Neutrophil (primary cell): ENCODE measurements around the gene MYBPH.

Source experiments
- H3K27ac ChIP-seq: fragments of 200-600 bp; sonication (generic); 2 replicates; pipeline ENCODE4 v1.5.1; 2016; ENCODE audit warnings: mild to moderate bottlenecking, moderate library complexity
- H3K27me3 ChIP-seq: fragments of 200-600 bp; sonication (generic); 2 replicates; pipeline ENCODE4 v1.6.0; 2016; ENCODE audit warnings: mild to moderate bottlenecking
- H3K36me3 ChIP-seq: fragments of 200-600 bp; sonication (generic); 2 replicates; pipeline ENCODE4 v1.5.1; 2017
- H3K4me1 ChIP-seq, 2 experiments: fragments of 200-600 bp in 1 of 2; sonication (generic) in 1 of 2; 1 replicate in 1 of 2; 2 replicates in 1 of 2; pipeline versions ENCODE4 v1.5.1 to v1.6.1; 2013 to 2016; ENCODE audit warnings: low read depth in 1 of 2, low read length in 1 of 2, mild to moderate bottlenecking in 1 of 2, moderate library complexity in 1 of 2; ENCODE audit not compliant: control insufficient read depth in 1 of 2, insufficient read depth in 1 of 2
- H3K4me3 ChIP-seq, 2 experiments: fragments of 200-600 bp in 1 of 2; sonication (generic) in 1 of 2; 1 replicate in 1 of 2; 2 replicates in 1 of 2; pipeline ENCODE4 v1.5.1; 2013 to 2016; ENCODE audit warnings: low read depth in 1 of 2, low read length in 1 of 2, mild to moderate bottlenecking in 1 of 2, moderate library complexity in 1 of 2
- H3K9me3 ChIP-seq: fragments of 200-600 bp; sonication (generic); 2 replicates; pipeline ENCODE4 v1.5.1; 2016
- TF ChIP-seq, protein P1 (sequence below): fragments of 200-600 bp; sonication (generic); IDR thresholded peaks from 2 replicates; pipeline ENCODE4 v1.5.1; 2016; ENCODE audit warnings: antibody characterized with exemption

Gene MYBPH

GRCh38 chr1:203171341-203172183, 4.1 kb downstream of the MYBPH start:
- H3K27me3 ChIP-seq, result no peaks in the 10 kb centered on the region
- no peaks in the 10 kb centered on the region for H3K36me3 ChIP-seq
- H3K9me3 ChIP-seq, result no peaks in the 10 kb centered on the region
- TF ChIP-seq, protein P1, sequence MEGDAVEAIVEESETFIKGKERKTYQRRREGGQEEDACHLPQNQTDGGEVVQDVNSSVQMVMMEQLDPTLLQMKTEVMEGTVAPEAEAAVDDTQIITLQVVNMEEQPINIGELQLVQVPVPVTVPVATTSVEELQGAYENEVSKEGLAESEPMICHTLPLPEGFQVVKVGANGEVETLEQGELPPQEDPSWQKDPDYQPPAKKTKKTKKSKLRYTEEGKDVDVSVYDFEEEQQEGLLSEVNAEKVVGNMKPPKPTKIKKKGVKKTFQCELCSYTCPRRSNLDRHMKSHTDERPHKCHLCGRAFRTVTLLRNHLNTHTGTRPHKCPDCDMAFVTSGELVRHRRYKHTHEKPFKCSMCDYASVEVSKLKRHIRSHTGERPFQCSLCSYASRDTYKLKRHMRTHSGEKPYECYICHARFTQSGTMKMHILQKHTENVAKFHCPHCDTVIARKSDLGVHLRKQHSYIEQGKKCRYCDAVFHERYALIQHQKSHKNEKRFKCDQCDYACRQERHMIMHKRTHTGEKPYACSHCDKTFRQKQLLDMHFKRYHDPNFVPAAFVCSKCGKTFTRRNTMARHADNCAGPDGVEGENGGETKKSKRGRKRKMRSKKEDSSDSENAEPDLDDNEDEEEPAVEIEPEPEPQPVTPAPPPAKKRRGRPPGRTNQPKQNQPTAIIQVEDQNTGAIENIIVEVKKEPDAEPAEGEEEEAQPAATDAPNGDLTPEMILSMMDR, result no peak
- H3K27ac ChIP-seq, result no peak overlapping the region
- peaks cover 19 to 25% of the 10 kb centered on the region in 2 experiments for H3K4me1 ChIP-seq
- no peak overlapping the region for H3K4me3 ChIP-seq

DNA sequence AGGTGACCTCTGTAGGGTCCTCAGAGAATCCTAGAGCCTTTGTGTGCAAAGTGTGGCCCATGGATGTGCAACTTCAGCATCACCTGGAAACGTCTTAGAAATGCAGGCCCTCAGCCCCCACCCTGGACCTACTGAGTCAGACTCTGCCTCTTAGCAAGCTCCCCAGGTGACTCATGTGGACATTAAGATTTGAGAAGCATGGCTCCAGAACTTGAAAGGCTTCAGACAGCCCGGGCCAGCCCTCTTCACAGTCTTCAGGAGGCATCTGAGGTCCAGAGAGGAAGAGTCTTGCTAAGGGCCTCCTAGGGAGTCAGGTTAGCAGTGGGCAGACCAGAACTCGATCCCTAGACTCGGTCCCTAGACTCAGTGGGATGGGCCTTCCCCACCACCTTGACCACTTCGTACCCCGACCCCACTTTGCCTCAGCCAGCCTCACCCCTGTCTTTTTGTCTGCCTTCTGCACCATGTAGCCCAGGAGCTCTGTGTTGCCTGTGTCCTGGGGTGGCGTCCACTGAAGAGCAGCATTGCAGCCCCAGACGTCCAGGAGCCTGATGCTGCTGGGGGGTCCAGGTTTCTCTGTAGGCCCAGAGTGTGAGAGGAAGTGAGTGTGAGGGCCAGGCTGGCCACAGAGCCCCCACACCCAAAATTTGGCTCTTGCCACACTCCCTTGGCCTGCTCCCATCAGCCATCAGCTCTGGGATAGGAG, 4.8 kb downstream of the MYBPH start:
- H3K4me3 ChIP-seq, result no peak overlapping the region
- no peaks in the 10 kb centered on the region for H3K27me3 ChIP-seq
- no peaks in the 10 kb centered on the region for H3K9me3 ChIP-seq
- H3K4me1 ChIP-seq, result peaks cover 13 to 19% of the 10 kb centered on the region in 2 experiments
- TF ChIP-seq, protein P1, result no peak
- H3K27ac ChIP-seq, result no peak overlapping the region
- no peaks in the 10 kb centered on the region for H3K36me3 ChIP-seq

DNA sequence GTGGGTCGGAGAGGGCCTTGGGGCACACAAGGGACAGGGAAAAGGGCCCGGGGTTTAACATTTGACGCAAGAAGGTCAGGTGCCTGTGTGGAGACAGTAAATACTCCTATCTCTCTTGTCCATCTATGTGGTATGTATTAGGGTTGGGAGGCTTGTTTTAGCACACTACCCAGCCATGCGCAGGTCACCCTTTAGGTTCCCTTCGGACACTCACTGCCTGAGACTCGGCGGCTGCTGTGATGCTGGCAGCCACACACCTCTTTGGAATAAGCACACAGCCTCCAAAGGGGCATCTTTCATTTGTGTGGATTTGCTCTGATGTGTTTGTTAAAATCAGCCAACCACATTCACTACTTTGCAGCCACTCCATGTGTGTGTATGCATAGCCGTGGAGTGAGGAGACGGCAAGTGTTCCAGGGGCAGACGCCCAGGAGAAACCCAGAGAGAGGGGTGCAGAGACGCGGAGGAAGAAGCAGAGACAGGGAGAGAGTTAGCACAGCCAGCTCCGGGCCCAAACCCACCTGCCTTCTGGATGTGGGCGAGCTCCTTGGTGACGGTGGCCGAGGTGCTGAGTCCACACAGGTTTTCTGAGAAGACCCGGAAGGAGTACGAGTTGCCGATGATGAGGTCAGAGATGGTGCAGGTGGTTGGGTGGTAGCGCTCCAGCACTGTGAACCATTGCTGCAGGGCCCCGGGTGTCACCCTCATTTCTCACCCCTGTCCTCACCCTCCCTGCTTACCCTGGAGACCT, 5.7 kb downstream of the MYBPH start:
- TF ChIP-seq, protein P1, result no peak
- Histone ChIP-seq H3K36me3 (no peaks in the 10 kb centered on the region), H3K4me1 (peaks cover 9 to 14% of the 10 kb centered on the region in 2 experiments), H3K9me3 (no peaks in the 10 kb centered on the region), H3K27ac (no peak overlapping the region), H3K4me3 (no peak overlapping the region), H3K27me3 (peaks cover 5% of the 10 kb centered on the region)

GRCh38 chr1:203168991-203169390, 6.6 kb downstream of the MYBPH start:
- H3K27ac ChIP-seq, result no peak overlapping the region
- peaks cover 9 to 14% of the 10 kb centered on the region in 2 experiments for H3K4me1 ChIP-seq
- TF ChIP-seq, protein P1, result no peak
- no peaks in the 10 kb centered on the region for H3K9me3 ChIP-seq
- H3K4me3 ChIP-seq, result no peak overlapping the region
- H3K36me3 ChIP-seq, result no peaks in the 10 kb centered on the region
- peaks cover 15% of the 10 kb centered on the region for H3K27me3 ChIP-seq

DNA sequence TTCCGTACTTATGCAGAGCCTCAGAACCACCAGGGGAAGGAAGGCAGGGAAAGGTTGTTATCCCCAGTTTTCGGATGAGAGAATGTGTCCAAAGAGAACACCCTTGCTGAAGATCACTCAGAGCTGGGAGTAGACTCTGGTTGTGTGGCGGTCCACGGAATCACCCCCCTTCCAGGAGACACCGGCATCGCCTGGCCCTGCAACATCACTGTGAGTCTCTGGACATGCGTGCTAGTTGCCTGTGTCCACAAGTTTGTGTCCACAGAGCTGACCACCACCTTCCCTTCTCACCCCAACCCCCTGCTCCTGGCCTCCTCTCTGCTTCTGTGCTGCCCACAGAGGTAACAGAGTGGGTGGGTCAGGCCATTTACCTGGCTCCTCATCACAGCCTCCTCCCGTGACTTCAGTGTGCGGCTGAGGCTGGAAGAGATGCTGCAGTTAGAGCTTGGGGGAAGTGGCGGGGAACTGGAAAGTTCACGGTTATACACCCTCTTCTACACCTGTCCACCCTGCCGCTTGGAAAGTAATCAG, 7.3 kb downstream of the MYBPH start:
- Histone ChIP-seq H3K9me3 (no peaks in the 10 kb centered on the region), H3K4me1 (peaks cover 9 to 14% of the 10 kb centered on the region in 2 experiments), H3K27me3 (peaks cover 17% of the 10 kb centered on the region), H3K4me3 (no peak overlapping the region), H3K36me3 (no peaks in the 10 kb centered on the region), H3K27ac (no peak overlapping the region)
- TF ChIP-seq, protein P1, result no peak
